Posterior cingulate gyrus (tissue), 11 donors: ENCODE data around the gene SH3PXD2A.
"Not testable (repeated sequence)": the region's sequence is repeated elsewhere in the genome, so short reads cannot be mapped to it uniquely, and the experiment has no call there.

Experiments used
- DNase-seq, 10 donors: peaks; one replicate each; pipeline versions ENCODE4 v3.0.0 to v3.0.0-alpha.2; 2020 to 2021; ENCODE audit warnings: mixed read lengths in 3 of 10
- intact Hi-C: fragments of 100-400 bp; cut with DNase I; formaldehyde crosslinking; loops from one replicate; pipeline ENCODE4 v1.15.1; 2023

The SH3PXD2A gene

DNA sequence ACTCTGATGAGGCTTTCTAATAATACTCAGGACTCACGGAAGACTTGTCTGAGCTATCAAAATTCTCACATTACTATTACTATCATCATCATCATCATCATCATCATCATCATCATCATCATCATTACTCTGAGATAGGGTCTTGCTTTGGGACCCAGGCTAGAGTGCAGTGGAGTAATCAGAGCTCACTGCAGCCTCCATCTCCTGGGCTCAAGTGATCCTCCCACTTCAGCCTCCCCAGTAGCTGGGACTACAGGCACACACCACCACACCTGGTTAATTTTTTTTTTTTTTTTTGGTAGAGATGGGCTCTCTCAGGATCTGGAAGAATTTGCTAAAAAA is 249.3 kb downstream of the SH3PXD2A start:
- DNase-seq, result peak in 2 of 10 donors; percentile 4 to 11
- intact Hi-C loops, result not testable (repeated sequence)

- intact Hi-C loops, result no loop called here
- DNase-seq, result peak in 8 of 10 donors; percentile 26 to 91 (median 70)
Observed at GRCh38 chr10:103605359-103606096, 249.8 kb downstream of the SH3PXD2A start.

- peak in 4 of 10 donors; percentile 23 to 76 (median 58) for DNase-seq
- intact Hi-C loops, result no loop called here
Observed at GRCh38 chr10:103603382-103603781, 252.0 kb downstream of the SH3PXD2A start.

- DNase-seq, result peak in 2 of 10 donors; percentile 41 to 74
- intact Hi-C loops, result no loop called here
Observed at GRCh38 chr10:103602852-103603155, 252.6 kb downstream of the SH3PXD2A start.

DNA sequence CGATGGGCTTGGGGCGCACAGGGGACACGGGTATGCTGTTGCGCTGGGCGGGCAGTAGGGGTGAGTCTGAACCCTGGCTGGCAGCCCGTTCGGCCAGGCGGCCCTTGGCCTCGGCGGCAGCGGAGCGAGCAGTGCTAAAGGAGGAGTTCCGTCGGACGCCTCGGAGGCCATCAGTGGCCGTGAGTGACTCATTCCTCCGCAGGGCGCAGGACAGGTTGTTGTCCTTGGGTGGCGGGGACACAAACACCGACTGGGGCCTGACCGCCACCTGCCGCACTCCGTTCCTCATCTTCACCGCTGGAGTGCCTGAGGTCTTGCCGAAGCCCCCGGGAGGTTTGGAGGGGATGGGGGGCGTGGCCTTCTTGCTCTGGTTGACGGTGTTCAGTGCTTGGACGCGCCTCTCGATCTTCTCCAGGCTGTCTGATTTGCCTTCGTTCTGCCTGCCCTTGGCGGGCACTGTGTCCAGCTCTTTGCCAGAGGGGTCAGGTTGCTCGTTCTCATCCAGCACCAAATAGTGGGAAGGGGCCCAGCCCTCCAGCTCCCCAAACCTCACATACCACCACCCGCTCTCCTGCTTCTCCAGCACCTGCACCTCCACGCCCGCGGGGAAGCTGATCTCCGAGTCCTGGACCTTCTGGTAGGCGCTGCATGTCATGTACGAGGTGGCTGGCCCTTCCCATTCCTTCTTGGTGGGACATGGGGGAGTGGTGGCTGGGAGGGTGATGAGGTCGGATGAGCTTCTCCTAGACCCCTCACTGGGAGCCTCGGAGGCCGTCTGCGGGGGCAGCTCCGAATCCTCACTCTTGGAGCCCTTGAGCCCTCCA is 253.1 kb downstream of the SH3PXD2A start:
- intact Hi-C loops, result no loop called here
- peak in 3 of 10 donors; percentile 63 to 82 (median 73) for DNase-seq

DNA sequence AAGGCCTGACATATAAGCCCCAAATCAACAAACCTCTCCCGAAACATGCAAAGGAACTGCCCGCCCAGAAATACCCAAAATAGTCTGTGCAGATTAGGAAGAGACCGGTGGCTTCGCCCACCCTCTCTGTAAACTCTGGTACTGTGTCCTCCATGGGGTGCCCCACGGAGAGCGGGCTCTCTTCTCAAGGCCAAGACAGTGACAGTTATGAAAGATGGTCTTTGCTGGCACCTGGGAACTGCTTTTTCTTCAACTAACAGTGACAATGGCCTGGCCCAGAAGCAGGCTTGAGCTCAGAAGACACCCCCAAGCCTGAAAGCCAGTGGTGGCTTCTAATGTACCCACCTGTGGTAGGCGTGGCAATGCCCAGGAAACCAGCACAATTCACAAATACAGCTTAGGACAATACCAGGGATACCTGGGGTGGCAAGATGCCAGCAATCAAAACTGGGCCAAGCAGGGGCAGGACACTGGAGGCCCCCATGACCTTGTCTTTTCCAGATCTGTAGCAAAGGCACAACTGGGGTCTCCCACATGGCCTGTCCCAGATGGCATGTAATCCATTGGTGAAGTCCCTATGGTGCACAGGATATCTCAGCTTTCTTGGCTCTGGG is 254.3 kb downstream of the SH3PXD2A start:
- intact Hi-C loops, result no loop called here
- DNase-seq, result peak in 2 of 10 donors; percentile 57 to 74

DNA sequence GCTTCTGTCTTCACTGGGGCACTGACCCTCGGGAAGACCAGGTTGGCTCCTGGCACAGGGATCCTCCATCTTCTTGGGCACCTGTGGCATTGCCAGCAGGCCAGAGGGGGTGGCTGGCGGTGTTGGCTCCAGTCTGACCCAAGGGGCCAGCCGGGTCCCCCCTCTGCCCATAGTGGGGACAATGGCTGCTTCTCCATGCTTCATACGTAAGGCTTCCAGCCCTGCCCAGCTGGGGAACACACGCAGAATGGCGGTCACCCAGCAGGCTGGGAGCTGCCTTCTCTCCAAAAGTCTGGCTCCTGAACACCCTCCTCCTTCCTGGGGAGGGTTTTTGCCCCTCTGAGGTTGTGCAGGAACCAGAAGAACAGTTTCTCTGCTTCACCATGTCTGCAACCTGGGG is 255.1 kb downstream of the SH3PXD2A start:
- peak in 2 of 10 donors; percentile 74 to 79 for DNase-seq
- intact Hi-C loops, result no loop called here

DNA sequence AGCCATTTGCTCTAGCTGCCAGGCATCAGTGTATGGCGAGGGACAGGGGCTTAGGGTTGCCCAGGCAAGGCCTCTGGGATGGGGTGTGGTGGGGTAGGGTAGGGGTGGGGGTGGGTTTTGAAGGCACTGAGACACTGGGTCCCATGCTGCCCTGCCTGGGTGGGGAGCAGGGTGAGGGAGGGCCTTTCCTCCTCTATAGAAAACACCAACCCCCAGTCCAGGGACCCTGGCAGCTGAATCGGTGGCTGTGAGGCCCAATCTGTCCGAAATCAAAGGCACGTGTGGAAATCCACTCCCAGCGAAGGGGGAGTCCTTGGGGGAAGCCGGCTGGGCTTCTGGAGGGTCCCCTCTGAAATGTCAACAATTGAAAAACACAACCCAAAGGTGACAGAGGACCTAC is 255.5 kb downstream of the SH3PXD2A start:
- peak in 2 of 10 donors; percentile 62 to 72 for DNase-seq

GRCh38 chr10:103599211-103599610 is 256.2 kb downstream of the SH3PXD2A start:
- intact Hi-C loops, result loop anchor here (2.0 to 5.0 kb wide), 2 partner anchors 88 to 258 kb away; partner anchors contain the start of gene SH3PXD2A
- peak in 6 of 10 donors; percentile 50 to 90 (median 68) for DNase-seq

More for the DNA sequence above, 255.5 kb downstream of the SH3PXD2A start:
- intact Hi-C loops, result loop anchor here (2.0 to 5.0 kb wide), 2 partner anchors 87 to 257 kb away; partner anchors contain the start of gene SH3PXD2A

GRCh38 chr10:103598654-103599115 is 256.7 kb downstream of the SH3PXD2A start:
- intact Hi-C loops, result loop anchor here (2.0 to 5.0 kb wide), 2 partner anchors 88 to 259 kb away; partner anchors contain the start of gene SH3PXD2A
- peak in 9 of 10 donors; percentile 59 to 96 (median 78) for DNase-seq

DNA sequence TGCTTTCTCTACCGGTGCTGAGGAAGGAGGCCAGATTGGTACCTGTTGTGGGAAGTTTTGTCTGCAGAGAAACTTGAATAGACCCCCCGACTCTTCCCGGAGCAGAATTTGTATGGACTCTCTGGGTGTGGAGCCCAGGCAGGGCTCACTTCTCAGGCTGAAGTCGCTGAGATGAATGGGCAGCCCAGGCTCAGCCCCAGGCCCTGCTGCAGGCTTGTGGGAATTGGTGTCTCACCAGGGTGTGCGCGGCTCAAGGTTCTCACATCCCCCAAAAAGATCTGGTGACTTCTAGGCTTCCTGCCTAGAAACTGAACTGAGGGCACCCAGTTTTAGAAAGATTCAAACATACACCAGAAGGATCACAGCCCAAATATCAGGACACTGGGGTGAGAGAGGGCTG is 258.4 kb downstream of the SH3PXD2A start:
- intact Hi-C loops, result loop anchor here (5.0 kb wide), 1 partner anchor 260 kb away; the partner anchor contains the start of gene SH3PXD2A

GRCh38 chr10:103595933-103596726 is 259.2 kb downstream of the SH3PXD2A start:
- intact Hi-C loops, result loop anchor here (5.0 kb wide), 1 partner anchor 261 kb away; the partner anchor contains the start of gene SH3PXD2A
- DNase-seq, result peak in 1 of 10 donors; percentile 63

More for the DNA sequence above, 258.4 kb downstream of the SH3PXD2A start:
- DNase-seq, result peak in 1 of 10 donors; percentile 56

DNA sequence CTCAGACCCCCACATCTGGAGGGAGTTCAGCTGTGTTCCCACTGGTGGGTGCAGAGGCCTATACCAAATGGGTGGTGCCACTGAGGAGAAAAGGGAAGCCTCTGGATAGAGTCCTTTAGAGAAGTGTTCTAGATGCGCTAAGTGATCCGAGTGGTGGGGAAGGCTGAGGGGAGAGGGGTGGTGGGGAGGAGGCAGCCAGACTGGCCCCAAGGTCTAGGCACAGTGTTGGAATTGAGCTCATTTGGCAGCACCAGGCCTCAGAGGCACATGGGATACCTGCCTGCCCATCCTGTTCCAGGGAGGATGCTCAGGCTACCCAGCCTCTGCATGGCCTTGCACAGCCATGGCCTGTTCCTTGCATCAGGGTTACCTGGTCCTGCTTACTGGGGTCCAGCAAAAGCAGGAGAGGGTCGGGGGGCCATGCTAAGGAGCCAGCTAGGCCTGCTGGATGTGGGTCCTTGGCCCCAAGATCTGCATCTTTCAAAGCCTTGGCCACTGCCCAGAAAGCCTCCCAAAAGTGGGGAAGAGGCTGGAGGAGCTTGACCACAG is 262.3 kb downstream of the SH3PXD2A start:
- intact Hi-C loops, result no loop called here

GRCh38 chr10:103592186-103593021 is 263.0 kb downstream of the SH3PXD2A start:
- DNase-seq, result peak in 5 of 10 donors; percentile 44 to 92 (median 87)
- intact Hi-C loops, result no loop called here

More for the DNA sequence above, 262.3 kb downstream of the SH3PXD2A start:
- DNase-seq, result peak in 2 of 10 donors; percentile 58 to 67

DNA sequence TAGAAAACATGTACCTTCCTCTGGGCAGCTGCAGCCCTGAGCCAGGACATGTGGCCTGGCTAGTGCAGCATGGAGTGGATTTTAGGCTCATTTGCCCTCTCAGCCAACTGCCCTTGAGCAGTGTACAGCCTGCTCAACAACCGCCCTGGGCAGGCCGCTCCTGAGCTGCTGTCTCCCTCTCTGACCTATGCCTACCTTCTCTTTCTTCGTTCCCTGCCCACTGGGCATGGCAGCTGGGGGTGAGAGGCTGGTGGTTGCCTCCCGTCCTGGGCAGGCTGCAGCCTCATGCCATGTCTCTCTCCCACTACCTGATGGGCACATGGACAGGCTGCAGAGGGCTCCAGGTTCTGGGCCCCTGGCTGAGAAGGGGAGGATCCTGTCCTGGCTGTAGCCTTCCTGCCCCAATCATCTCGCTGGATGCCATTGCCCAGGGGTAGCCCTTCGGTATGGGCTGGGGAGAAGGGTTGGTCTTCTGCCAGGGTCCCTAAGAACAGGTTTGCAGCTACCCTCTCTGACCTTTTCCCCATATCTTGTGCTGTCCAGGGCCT is 264.6 kb downstream of the SH3PXD2A start:
- DNase-seq, result peak in 2 of 10 donors; percentile 60 to 62
- intact Hi-C loops, result no loop called here

GRCh38 chr10:103590060-103590459 is 265.3 kb downstream of the SH3PXD2A start:
- peak in 2 of 10 donors; percentile 65 to 78 for DNase-seq
- intact Hi-C loops, result no loop called here

DNA sequence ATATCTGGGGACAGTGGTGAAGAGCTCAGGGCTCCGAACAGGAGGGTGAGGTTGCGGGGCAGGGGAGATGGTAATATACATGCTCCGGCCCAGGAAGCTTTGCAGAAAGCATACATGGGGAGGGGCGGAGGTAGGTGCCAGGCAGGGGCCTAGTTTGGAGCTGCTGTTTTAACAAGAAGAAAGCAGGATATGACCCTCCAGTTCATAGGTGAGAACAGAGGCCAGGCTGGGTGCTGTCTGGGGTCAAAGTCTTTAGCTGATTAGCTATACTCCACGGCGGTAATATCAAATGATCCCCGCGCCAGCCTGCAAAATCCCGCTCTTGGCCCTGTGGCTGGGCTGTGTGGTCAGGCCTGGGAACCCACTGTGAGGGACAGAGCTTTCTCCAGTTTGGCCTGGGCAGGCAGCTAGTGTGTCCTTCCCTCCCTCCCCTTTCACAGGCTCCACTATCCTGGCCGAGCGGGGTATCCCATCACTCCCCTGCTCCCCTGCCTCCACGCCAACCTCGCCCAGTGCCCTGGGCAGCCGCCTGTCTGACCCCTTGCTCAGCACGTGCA is 266.2 kb downstream of the SH3PXD2A start:
- intact Hi-C loops, result no loop called here
- DNase-seq, result peak in 2 of 10 donors; percentile 55 to 73

- intact Hi-C loops, result no loop called here
- DNase-seq, result no peak
Observed at GRCh38 chr10:103587073-103587472, 268.3 kb downstream of the SH3PXD2A start.
